Central memory CD4-positive, alpha-beta T cell (primary cell): Measurements from ENCODE around the gene THAP3.

ENCODE experiments used
- DNase-seq: peaks from one replicate; pipeline ENCODE4 v3.0.0; 2022
- total RNA-seq, 3 experiments: gene quantifications; one replicate each; lab custom pipeline; 2026; lab: John Stamatoyannopoulos, UW

Gene THAP3
- 11.8 to 24.8 (median 17.0) reads per million in 3 experiments for total RNA-seq

GRCh38 chr1:6624710-6625583, at the start of gene THAP3:
TSS of gene THAP3 (plus strand) at chr1:6624868. CDS start at chr1:6625219, 351 bp downstream.
- DNase-seq: peak; percentile 82

GRCh38 chr1:6577831-6578525, 46.7 kb upstream of the THAP3 start:
- DNase-seq: no peak

GRCh38 chr1:6578624-6579373, 45.9 kb upstream of the THAP3 start:
- no peak for DNase-seq

- peak; percentile 94 for DNase-seq
These were observed 45.1 kb upstream of the THAP3 start, which contains the start of gene ZBTB48 for GRCh38 chr1:6579374-6580118. TSS of gene ZBTB48 (plus strand) at chr1:6579994. CDS start at chr1:6580610, 616 bp downstream.

GRCh38 chr1:6580119-6580592, 44.5 kb upstream of the THAP3 start:
- DNase-seq: no peak

- peak; percentile 8 for DNase-seq
These were observed 43.9 kb upstream of the THAP3 start for GRCh38 chr1:6580593-6581409.

GRCh38 chr1:6581561-6582305, 42.9 kb upstream of the THAP3 start:
- no peak for DNase-seq

GRCh38 chr1:6582370-6582769, 42.3 kb upstream of the THAP3 start:
- DNase-seq: no peak

GRCh38 chr1:6584126-6585080, 40.3 kb upstream of the THAP3 start:
- no peak for DNase-seq

- DNase-seq: no peak
These were observed 39.5 kb upstream of the THAP3 start for GRCh38 chr1:6585081-6585722.

GRCh38 chr1:6585841-6586240, 38.8 kb upstream of the THAP3 start:
- DNase-seq: no peak

GRCh38 chr1:6586404-6586816, 38.3 kb upstream of the THAP3 start:
- no peak for DNase-seq

GRCh38 chr1:6587261-6588005, 37.2 kb upstream of the THAP3 start:
- DNase-seq: no peak

GRCh38 chr1:6588128-6588892, 36.4 kb upstream of the THAP3 start:
- no peak for DNase-seq

- DNase-seq: no peak
These were observed 35.7 kb upstream of the THAP3 start for GRCh38 chr1:6588893-6589520.

- no peak for DNase-seq
These were observed 34.6 kb upstream of the THAP3 start for GRCh38 chr1:6590046-6590445.

GRCh38 chr1:6591222-6591621, 33.4 kb upstream of the THAP3 start:
- DNase-seq: no peak
